Testis (tissue), 2 donors: Measurements from ENCODE around the gene ACSL4.

ENCODE experiments used
- CTCF ChIP-seq, 3 experiments: fragments of 450-650 bp in 2 of 3; fragments of 200-600 bp in 1 of 3; sonication (generic) in 1 of 3; IDR thresholded peaks; one replicate each; pipeline ENCODE4 v1.5.1; 2016 to 2019; ENCODE audit warnings: antibody characterized with exemption in 3 of 3, mild to moderate bottlenecking in 2 of 3, moderate library complexity in 1 of 3
- POLR2A ChIP-seq: fragments of 450-650 bp; IDR thresholded peaks from one replicate; pipeline ENCODE4 v1.6.1; 2017; ENCODE audit warnings: antibody characterized with exemption, mild to moderate bottlenecking, moderate library complexity

GRCh38 chrX:109760209-109760921, 27.3 kb upstream of the ACSL4 start:
- TF ChIP-seq CTCF (IDR thresholded peaks at IDR 0.05) (no peak), POLR2A (no peak)
